Measurements from ENCODE around the gene ETS1.

The ETS1 gene

GRCh38 chr11:128536506-128536905, 50.9 kb downstream of the ETS1 start:
- H3K36me3 ChIP-seq (ENCODE audit: control insufficient read depth in 2 of 2, insufficient read depth in 1 of 2, low read length in 2 of 2), result no peaks in the 10 kb centered on the region
- H3K4me1 ChIP-seq (ENCODE audit: control insufficient read depth, insufficient read depth, low read length), result no peaks in the 10 kb centered on the region
- H3K9me3 ChIP-seq (ENCODE audit: control insufficient read depth, insufficient read depth, low read depth, low read length), result no peaks in the 10 kb centered on the region
- ChIA-PET POLR2A (interaction anchor here (0.5 kb wide), 1 partner anchor 27 kb away, joined by 3 read pairs; no protein-coding TSS in a partner anchor), CTCF (interaction anchor here (0.6 to 0.7 kb wide), 2 partner anchors 17 to 18 kb away, joined by 3 to 5 read pairs; no protein-coding TSS in a partner anchor)
- no peak overlapping the region for H3K27ac ChIP-seq (ENCODE audit: extremely low read depth, low read depth, low read length)
- TF ChIP-seq ZNF223 (tag by site-specific recombination; IDR thresholded peaks at IDR 0.05), result no peak
- TF ChIP-seq ZBTB17 (tag by site-specific recombination; IDR thresholded peaks at IDR 0.05), result no peak
- TF ChIP-seq ZNF596 (tag by site-specific recombination; IDR thresholded peaks at IDR 0.05), result no peak
- TF ChIP-seq ZNF121 (tag by site-specific recombination; IDR thresholded peaks at IDR 0.05), result no peak
- TF ChIP-seq ZSCAN30 (tag by site-specific recombination; IDR thresholded peaks at IDR 0.05), result no peak
- no peak for TF ChIP-seq ZFP41 (tag by site-specific recombination; IDR thresholded peaks at IDR 0.05; ENCODE audit: borderline replicate concordance)
- no peak overlapping the region for H3K4me3 ChIP-seq (ENCODE audit: low read depth, low read length)

GRCh38 chr11:128535468-128536457, 51.6 kb downstream of the ETS1 start:
- ChIA-PET POLR2A (no interaction called here), CTCF (interaction anchor here (0.7 kb wide), 1 partner anchor 18 kb away, joined by 5 read pairs; no protein-coding TSS in a partner anchor)
- no peaks in the 10 kb centered on the region for H3K9me3 ChIP-seq (ENCODE audit: control insufficient read depth, insufficient read depth, low read depth, low read length)
- H3K36me3 ChIP-seq (ENCODE audit: control insufficient read depth in 2 of 2, insufficient read depth in 1 of 2, low read length in 2 of 2), result no peaks in the 10 kb centered on the region
- TF ChIP-seq ZNF214 (tag by site-specific recombination; IDR thresholded peaks at IDR 0.05; ENCODE audit: borderline replicate concordance) (no peak), ZNF426 (tag by site-specific recombination; IDR thresholded peaks at IDR 0.05) (no peak), FEZF1 (tag by site-specific recombination; IDR thresholded peaks at IDR 0.05) (peak; percentile 62)
- H3K4me3 ChIP-seq (ENCODE audit: low read depth, low read length), result no peak overlapping the region
- H3K4me1 ChIP-seq (ENCODE audit: control insufficient read depth, insufficient read depth, low read length), result no peaks in the 10 kb centered on the region
- H3K27ac ChIP-seq (ENCODE audit: extremely low read depth, low read depth, low read length), result no peak overlapping the region

GRCh38 chr11:128533472-128533871, 53.9 kb downstream of the ETS1 start:
- POLR2A ChIA-PET, result no interaction called here
- CTCF ChIA-PET, result no interaction called here
- H3K36me3 ChIP-seq (ENCODE audit: control insufficient read depth in 2 of 2, insufficient read depth in 1 of 2, low read length in 2 of 2), result no peaks in the 10 kb centered on the region
- TF ChIP-seq ZNF398 (tag by site-specific recombination; IDR thresholded peaks at IDR 0.05), result no peak
- no peak for TF ChIP-seq TCF7L2 (IDR thresholded peaks at IDR 0.05; ENCODE audit: borderline replicate concordance, low read depth, low read length)
- TF ChIP-seq ZNF280D (tag by site-specific recombination; IDR thresholded peaks at IDR 0.05), result no peak
- H3K4me3 ChIP-seq (ENCODE audit: low read depth, low read length), result no peak overlapping the region
- H3K27ac ChIP-seq (ENCODE audit: extremely low read depth, low read depth, low read length), result no peak overlapping the region
- H3K9me3 ChIP-seq (ENCODE audit: control insufficient read depth, insufficient read depth, low read depth, low read length), result no peaks in the 10 kb centered on the region
- no peaks in the 10 kb centered on the region for H3K4me1 ChIP-seq (ENCODE audit: control insufficient read depth, insufficient read depth, low read length)

Measured in HEK293 (cell line).